ENCODE data around the gene ANGPTL2.

The ANGPTL2 gene

GRCh38 chr9:127049581-127049980 lies 72.9 kb downstream of the ANGPTL2 start:
- DNase-seq (ENCODE audit: low read depth), result peak; percentile 75

GRCh38 chr9:127049044-127049443 lies 73.4 kb downstream of the ANGPTL2 start:
- peak; percentile 98 for DNase-seq (ENCODE audit: low read depth)

- no peak for DNase-seq (ENCODE audit: low read depth)
Measured at GRCh38 chr9:127047971-127048370, 74.5 kb downstream of the ANGPTL2 start.

GRCh38 chr9:127045148-127045547 lies 77.3 kb downstream of the ANGPTL2 start:
- no peak for DNase-seq (ENCODE audit: low read depth)

- DNase-seq (ENCODE audit: low read depth), result no peak
Measured at GRCh38 chr9:127039492-127039891, 82.9 kb downstream of the ANGPTL2 start.

- no peak for DNase-seq (ENCODE audit: low read depth)
Measured at GRCh38 chr9:127038531-127038930, 83.9 kb downstream of the ANGPTL2 start.

Measured in ELR (cell line).